Activated CD4-positive, alpha-beta T cell treated with anti-CD3 and anti-CD28 coated beads, Interleukin-2, amount 50 U/mL, for 4 hours (primary cell): ENCODE data around the gene DYRK1A.

Experiments used
- DNase-seq, 2 experiments: peaks; one replicate each; pipeline ENCODE4 v3.0.0-alpha.2; 2020

DYRK1A gene

GRCh38 chr21:37421306-37421705, 54.7 kb downstream of the DYRK1A start:
- DNase-seq, result no peak

DNA sequence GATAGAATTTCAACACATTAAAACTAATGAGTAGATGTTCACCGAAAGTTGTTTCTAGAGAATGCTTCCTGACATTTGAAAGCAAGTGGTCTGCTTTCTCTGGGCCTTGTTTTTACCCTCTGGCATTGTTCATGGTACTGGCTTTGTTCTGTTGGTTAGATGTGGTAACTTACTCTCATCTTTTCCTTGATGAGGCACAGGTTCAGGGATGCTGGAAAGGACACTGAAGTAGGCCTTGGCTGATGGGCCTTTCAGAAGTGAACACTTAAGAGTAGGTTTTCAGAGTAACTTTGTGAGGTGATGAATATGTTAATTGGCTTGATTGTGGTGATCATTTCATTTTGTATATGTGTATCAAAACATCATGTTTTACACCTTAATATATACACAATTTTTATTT, 55.8 kb downstream of the DYRK1A start:
- DNase-seq, result no peak

DNA sequence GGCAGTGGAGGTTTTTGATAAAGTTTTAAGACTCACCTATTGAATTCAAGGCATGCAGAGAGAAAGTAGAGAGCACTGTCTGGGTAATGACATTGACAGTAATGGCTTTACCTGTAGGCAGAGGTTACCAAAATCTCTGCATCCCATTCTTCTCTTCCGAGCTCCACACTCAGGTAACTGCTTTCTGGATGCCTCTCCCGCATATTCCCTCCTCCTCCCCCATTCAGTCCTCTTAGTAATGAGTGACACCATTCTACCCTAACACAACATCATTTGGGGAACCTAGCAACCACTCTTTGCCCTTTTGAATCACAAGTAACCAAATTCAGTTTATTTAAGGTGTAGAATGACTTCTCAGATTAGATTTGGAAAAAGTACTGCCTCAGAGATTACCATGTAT, 56.5 kb downstream of the DYRK1A start:
- DNase-seq, result no peak

DNA sequence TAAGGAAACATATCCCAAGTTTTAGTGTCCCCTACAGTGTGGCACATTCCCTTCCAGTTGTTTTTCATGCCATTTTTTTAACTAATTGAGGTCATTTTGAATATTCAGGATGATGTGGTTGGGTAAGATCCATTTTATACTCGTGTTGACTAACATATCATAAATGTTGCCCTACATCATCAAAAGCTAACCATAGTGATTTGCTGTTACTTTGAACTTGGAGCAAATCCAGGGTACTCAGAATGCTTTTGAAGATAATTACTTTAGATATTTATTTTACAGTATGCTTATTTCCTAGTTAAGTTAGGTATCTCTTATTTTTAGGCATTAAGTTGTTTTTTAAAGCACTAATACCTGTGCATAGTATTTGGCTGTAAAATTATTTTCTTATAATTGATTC, 57.8 kb downstream of the DYRK1A start:
- DNase-seq, result no peak

- no peak for DNase-seq
These were observed 58.4 kb downstream of the DYRK1A start for GRCh38 chr21:37425001-37425400.

- DNase-seq, result no peak
These were observed 59.1 kb downstream of the DYRK1A start for GRCh38 chr21:37425684-37426083.

- DNase-seq, result no peak
These were observed 60.6 kb downstream of the DYRK1A start for GRCh38 chr21:37427221-37427620.

DNA sequence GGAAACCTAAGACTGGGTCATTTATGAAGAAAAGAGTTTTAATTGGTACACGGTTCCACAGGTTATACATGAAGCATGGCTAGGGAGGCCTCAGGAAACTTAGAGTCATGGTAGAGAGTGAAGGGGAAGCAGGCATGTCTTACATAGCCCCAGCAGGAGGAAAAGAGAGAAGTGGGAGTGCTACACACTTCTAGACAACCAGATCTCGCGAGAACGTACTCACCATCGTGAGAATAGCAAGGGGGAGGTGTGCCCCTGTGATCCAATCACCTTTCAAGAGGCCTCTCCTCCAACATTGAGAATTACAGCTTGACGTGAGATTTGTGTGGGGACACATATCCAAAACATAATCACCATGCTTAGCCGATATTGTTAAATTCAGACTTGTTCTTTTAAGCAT, 62.8 kb downstream of the DYRK1A start:
- DNase-seq, result no peak

GRCh38 chr21:37430184-37430821, 63.7 kb downstream of the DYRK1A start:
- DNase-seq, result no peak

DNA sequence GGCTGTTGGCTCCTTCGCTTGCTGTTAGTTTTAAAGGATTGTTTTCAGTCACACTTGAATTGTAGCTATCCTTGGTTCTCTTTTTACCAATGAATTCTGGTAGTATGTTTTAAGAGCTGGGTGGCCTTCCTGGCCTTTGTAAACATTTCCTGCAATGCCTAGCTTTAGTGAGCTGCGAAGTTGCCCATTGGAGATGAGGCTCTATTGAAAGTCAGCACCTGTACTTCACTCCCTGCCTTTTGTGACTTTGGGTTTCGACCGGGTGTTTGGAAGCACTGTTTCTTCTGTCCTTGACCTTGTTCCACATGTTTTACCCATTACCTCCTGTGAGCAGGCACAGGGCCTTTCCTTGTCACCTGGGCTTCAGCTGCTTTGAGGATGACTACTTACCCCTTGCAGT, 64.7 kb downstream of the DYRK1A start:
- DNase-seq, result no peak

GRCh38 chr21:37432710-37433455, 66.3 kb downstream of the DYRK1A start:
- DNase-seq, result no peak

DNA sequence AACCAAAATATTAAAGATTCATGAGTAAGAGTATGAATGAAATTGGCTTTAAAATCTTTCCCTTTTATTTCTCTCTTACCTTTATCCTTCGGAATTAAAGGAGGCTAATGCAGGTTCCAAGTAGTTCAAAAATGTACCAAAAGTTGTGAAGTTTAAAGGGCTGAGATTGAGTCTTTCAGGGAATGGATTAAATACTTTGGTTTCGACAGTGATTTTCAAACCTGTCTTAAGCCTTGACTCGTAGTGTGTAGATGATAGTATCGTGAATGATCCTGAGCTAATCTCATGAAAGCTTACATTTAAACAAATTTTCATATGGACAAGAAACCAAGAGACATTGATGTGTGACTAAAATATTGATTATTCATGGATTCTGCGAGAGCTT, 66.9 kb downstream of the DYRK1A start:
- DNase-seq, result no peak

DNA sequence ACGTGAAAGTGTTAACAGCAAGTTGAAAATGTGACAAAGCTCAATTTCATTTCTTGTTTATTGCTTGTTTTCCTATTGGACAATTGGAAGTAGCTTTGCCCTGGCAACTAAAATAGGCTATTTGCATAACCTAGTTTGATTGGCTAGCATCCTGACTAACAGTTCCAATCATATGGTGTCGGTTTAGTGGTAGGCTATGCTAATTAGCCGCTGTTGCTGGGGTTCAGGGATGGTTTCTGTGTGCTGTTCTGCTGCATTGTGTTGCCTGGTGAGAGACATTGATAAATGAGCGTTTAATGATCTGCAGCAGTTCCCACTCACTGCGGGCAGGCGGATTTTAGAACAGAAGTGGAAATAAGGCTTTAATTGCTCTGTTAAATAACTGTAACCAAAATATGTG, 68.5 kb downstream of the DYRK1A start:
- DNase-seq, result peak in 1 of 2 experiments; percentile 13

DNA sequence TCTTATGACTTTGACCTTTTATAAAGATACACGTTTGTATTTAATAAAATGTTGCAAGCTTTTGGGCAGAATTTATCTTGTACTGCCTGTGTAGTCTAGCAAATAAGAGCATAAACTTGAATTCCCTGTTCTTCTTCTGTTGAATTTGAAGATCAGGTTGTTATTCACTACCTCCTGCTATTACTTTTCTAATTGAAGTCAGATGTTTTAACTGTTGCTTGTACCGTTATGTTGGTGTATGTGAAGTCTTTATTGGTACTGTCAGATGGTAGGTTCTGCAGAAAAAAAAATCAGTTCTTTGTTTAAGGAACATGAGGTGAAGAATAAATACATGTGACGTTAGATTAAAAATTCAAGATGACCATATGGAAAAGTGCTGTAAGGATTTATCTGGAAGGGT, 69.1 kb downstream of the DYRK1A start:
- DNase-seq, result no peak

DNA sequence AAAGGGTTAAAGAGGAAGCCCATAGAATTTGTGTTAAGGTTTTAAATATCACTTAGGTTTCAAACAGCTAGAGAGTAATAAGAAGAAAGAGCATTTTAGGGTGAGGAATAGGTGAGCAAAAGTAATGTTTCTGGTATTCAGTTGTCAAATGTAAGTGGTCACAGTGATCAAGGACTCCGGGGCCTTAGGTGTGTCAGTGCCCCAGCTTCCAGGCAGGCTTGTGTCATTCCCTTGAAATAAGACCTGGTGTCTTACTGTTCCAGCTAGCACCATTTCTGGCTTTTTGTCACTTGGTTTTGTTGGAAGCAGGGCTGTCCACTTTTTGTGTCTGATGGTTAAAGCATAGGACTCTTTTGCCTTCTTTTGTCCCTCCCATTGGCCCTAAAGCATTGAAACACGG, 69.6 kb downstream of the DYRK1A start:
- DNase-seq, result no peak

DNA sequence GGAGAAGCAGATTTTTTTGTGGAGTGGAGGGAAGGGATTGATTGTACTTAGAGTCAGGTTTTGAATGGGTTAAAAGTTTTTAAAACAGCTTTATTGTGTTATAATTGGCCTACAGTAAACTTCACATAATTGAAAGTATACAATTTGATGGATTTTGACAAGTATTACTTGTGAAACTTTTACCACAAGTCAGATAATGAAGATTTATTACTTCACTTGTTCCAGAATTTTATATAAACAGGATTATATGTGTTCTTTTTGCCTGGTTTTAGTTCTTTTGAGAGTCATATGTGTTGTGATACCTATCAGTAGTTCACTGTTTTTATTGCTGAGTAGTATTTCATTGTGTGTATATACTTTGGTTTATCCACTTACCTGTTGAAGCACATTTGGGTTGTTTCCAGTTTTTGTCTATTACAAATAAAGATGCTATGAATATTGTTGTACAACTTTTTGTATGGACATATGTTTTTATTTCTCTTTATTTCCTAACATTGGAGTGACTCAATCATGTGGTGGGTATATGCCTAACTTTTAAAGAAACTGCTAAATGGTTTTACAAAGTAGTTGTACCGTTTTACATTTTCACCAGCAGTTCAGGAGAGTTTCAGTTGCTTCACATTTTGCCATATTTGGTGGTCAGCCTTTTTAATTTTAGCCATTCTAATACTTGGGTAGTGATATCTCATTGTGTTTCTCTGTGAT, 71.0 kb downstream of the DYRK1A start:
- DNase-seq, result no peak

- no peak for DNase-seq
These were observed 77.1 kb downstream of the DYRK1A start for GRCh38 chr21:37443683-37444082.

DNA sequence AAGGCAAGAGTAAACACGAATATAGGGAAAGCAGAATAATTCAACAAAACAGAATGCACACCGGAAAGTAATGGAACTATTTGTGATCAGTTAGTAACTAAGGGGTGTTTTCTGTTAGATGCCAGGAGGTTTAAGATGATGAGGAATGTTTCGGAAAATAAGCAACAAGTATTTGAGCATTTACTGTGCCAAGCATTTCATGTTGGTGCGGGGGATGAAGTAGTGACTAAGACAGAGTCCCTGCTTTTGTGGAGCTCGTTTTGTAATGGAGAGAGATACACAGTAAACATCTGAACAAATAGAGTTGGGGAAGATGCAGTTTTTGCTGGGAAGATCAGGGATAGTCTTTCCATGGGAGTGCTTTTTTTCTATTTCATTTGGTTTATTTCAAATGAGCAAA, 78.7 kb downstream of the DYRK1A start:
- no peak for DNase-seq

- DNase-seq, result no peak
These were observed 80.0 kb downstream of the DYRK1A start for GRCh38 chr21:37446552-37446951.

- DNase-seq, result no peak
These were observed 80.8 kb downstream of the DYRK1A start for GRCh38 chr21:37447288-37447936.

DNA sequence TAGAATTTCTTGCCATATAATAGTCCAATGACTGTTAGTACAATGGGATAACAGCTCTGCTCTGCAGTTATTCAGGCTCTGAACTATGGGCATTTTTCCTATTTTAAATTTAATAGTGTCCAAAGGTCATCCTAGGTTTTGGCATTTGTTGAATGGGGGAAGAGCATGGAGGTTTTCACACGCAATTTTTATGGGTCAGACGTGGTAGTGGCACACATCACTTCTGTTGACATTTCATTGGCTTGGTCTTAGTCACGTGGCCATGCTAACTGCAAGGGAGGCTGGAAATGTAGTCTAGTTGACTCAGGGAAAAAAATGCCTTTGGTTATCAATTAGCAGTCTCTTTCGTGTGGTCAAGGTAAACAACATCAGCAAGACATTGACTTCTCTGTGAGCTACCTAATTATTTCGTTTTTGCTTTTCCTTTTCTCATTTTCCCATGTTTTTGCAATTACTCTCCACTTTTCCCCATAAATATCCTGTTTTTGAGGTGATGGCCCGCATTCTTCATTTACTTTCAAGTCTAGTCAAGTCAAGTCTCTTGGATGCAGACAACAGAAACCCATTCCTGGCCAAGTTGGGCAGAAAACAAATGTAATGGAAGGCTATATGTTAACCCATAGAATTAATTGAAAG, 82.8 kb downstream of the DYRK1A start:
- DNase-seq, result no peak

DNA sequence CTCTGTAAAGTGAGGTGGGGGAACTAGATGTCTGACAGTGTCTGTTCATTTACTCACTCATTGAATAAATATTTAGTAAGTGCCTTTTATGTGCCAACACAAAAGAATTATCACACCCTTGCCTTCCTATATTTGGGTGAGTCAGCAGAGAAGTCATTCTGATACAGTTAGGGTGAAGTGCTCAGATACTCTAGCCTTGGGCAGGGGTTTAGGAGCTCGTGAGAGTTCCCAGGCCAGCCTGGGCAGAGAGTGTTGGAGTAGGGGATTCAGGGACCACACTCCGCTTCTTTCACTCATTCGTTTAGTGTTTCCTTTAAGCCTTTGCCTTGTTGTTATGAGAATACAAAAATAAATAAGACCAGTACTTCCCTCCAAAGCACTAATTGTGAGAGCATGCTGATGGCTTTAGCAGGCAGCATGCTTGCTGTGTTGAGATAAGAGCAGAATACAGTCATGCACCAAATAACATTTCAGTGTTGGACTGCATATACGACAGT, 83.9 kb downstream of the DYRK1A start:
- DNase-seq, result no peak

DNA sequence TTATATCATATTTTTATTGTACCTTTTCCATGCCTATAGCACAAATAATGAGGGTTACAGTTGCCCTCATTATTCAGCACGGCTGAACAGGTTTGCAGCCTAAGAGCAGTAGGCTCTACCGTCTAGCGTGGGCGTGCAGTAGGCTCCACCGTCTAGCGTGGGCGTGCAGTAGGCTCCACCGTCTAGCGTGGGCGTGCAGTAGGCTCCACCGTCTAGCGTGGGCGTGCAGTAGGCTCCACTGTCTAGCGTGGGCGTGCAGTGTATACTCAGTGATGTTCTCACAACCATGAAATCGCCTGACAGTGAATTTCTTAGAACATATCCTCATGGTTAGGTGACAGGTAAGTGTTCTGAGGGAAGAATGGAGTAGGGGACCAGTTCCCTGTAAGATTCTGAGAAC, 84.9 kb downstream of the DYRK1A start:
- DNase-seq, result peak; percentile 32 to 47
